GM10248 (cell line): ENCODE data around the gene MMD.

Experiments
- CTCF ChIA-PET: fragments of 300-600 bp; sonication (Branson Sonifier 250); formaldehyde crosslinking; extraction: SDS; loops from one replicate; lab custom pipeline; 2021; ENCODE audit warnings: antibody characterized with exemption; lab: Yijun Ruan, JAX
- POLR2A ChIA-PET: fragments of 350-650 bp; sonication (Branson Sonifier 250); formaldehyde crosslinking; extraction: SDS; loops from one replicate; lab custom pipeline; 2020; ENCODE audit warnings: antibody characterized with exemption; lab: Yijun Ruan, JAX
- DNase-seq: peaks from one replicate; pipeline ENCODE4 v3.0.0; 2012; ENCODE audit errors: extremely low spot score
- CTCF ChIP-seq: IDR thresholded peaks from 2 replicates; pipeline ENCODE4 v1.5.1; 2012; ENCODE audit warnings: mild to moderate bottlenecking, low read depth; ENCODE audit errors: extremely low read depth, missing control alignments, control extremely low read depth

The MMD gene

GRCh38 chr17:55444471-55445441 lies 23.1 kb upstream of the MMD start:
- ChIA-PET POLR2A (no interaction called here), CTCF (interaction anchor here (1.1 kb wide), 1 partner anchor 31 kb away, joined by 3 read pairs; no protein-coding TSS in a partner anchor)
- peak; percentile 47 for DNase-seq
- TF ChIP-seq CTCF, result no peak

- ChIA-PET POLR2A (no interaction called here), CTCF (no interaction called here)
- TF ChIP-seq CTCF, result no peak
- DNase-seq, result no peak
Measured at GRCh38 chr17:55443904-55444303, 22.3 kb upstream of the MMD start.

- no peak for TF ChIP-seq CTCF
- DNase-seq, result no peak
- POLR2A ChIA-PET, result no interaction called here
- CTCF ChIA-PET, result interaction anchor here (1.0 to 2.1 kb wide), 3 partner anchors 8 to 22 kb away, joined by 3 to 7 read pairs (median 6); partner anchors contain the start of gene MMD
Measured at GRCh38 chr17:55442953-55443683, 21.5 kb upstream of the MMD start.

- ChIA-PET POLR2A (no interaction called here), CTCF (interaction anchor here (0.8 to 2.1 kb wide), 4 partner anchors 9 to 72 kb away, joined by 3 to 7 read pairs (median 4); partner anchors contain the start of gene MMD)
- no peak for TF ChIP-seq CTCF
- DNase-seq, result no peak
Measured at GRCh38 chr17:55442462-55442861, 20.8 kb upstream of the MMD start.

- ChIA-PET CTCF (interaction anchor here (0.8 to 2.1 kb wide), 3 partner anchors 19 to 73 kb away, joined by 3 to 7 read pairs (median 4); partner anchors contain the start of gene MMD), POLR2A (no interaction called here)
- TF ChIP-seq CTCF, result no peak
- DNase-seq, result no peak
Measured at GRCh38 chr17:55441544-55441943, 19.9 kb upstream of the MMD start.

- POLR2A ChIA-PET, result interaction anchor here (0.6 kb wide), 1 partner anchor 11 kb away, joined by 4 read pairs; no protein-coding TSS in a partner anchor
- CTCF ChIA-PET, result interaction anchor here (1.3 kb wide), 1 partner anchor 17 kb away, joined by 4 read pairs; no protein-coding TSS in a partner anchor
- DNase-seq, result no peak
- no peak for TF ChIP-seq CTCF
Measured at GRCh38 chr17:55440391-55440790, 18.8 kb upstream of the MMD start.
